ENCODE data around the gene FEN1. TPM values are rescaled to one million over a fixed set of nuclear protein-coding genes. Genes with fewer than 3 reads are reported as not detected.

Gene FEN1
- total and polyA plus RNA-seq, 2 of the 8 experiments (the other 6 are each of a cell fraction or from before 2014, with no cell fraction given), result 52.6 to 86.1 TPM

DNA sequence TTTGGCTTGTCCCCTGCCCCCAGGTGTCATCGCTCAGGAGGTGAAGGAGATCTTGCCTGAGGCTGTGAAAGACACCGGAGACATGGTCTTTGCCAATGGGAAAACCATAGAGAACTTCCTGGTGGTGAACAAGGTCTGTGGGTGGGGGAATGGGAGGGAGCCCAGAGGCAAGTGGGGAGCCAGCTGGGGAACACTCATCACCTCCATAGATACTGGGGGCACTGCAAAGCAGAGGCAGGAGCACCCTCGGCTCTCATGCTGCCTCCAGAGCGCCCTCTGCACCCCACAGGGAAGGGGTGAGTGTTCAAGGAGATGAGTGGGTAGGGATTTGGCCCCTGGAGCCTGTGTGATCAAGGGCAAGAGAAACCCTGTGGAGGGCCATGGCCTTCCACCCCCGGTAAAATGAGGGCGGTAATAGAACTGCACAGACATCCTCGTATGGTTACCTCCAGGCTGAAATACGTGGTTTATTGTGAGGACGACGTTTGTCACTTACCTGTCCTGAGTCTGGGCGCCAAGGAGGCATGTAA is 14.3 kb upstream of the FEN1 start:
- H3K56ac ChIP-seq (replicated peaks; ENCODE audit: insufficient read length, low read depth, low read length), result no peak overlapping the region
- FAIRE-seq, result no peak
- no peaks in the 10 kb centered on the region; a peak in 1 of 7 replicates for H3K27me3 ChIP-seq (replicated peaks in 1 of 4; ENCODE audit: control insufficient read depth in 3 of 4, extremely low read depth in 1 of 4, insufficient read depth in 3 of 4, low read length in 3 of 4)
- H4K91ac ChIP-seq (replicated peaks; ENCODE audit: insufficient read length, low read length), result no peak overlapping the region
- no peak overlapping the region for H2BK20ac ChIP-seq (ENCODE audit: low read length)
- H2AK5ac ChIP-seq (ENCODE audit: low read depth, low read length), result no peak overlapping the region
- no peak overlapping the region for H2BK5ac ChIP-seq (ENCODE audit: low read depth, low read length)
- H3K23ac ChIP-seq (ENCODE audit: insufficient read length), result no peak overlapping the region
- H3K4me1 ChIP-seq (replicated peaks in 1 of 4; ENCODE audit: control insufficient read depth in 3 of 4, insufficient read depth in 4 of 4, low read length in 3 of 4), result peaks cover 0 to 7% (median 5%) of the 10 kb centered on the region in 4 experiments; a peak in 6 of 7 replicates
- no peak overlapping the region for H3K14ac ChIP-seq (ENCODE audit: insufficient read length)
- H3K9me3 ChIP-seq (ENCODE audit: insufficient read depth in 2 of 2, low read depth in 1 of 2, low read length in 1 of 2), result no peaks in the 10 kb centered on the region
- no peaks in the 10 kb centered on the region for H3K79me1 ChIP-seq (ENCODE audit: low read depth, low read length)
- H4K5ac ChIP-seq (ENCODE audit: insufficient read length, low read depth, low read length), result no peak overlapping the region
- ChIA-PET POLR2A (ENCODE audit: partially characterized antibody) (interaction anchor here (1.0 to 5.2 kb wide), 4 partner anchors 9 to 34 kb away, joined by 3 to 56 read pairs (median 8); partner anchors contain the start of genes FEN1 and TMEM258), CTCF (ENCODE audit: partially characterized antibody) (interaction anchor here (0.8 to 7.2 kb wide), 7 partner anchors 9 to 62 kb away, joined by 4 to 48 read pairs (median 7); partner anchors contain the start of genes FEN1, MYRF and TMEM258)
- H3K9ac ChIP-seq (replicated peaks in 1 of 4; ENCODE audit: extremely low read depth in 1 of 4, low read depth in 3 of 4, low read length in 3 of 4), result no peak overlapping the region
- WGBS, 2 experiments (ENCODE audit: extremely low coverage in 1 of 2, insufficient coverage in 1 of 2, insufficient read length in 1 of 2, insufficient replicate concordance in 2 of 2, low coverage in 1 of 2, low lambda C conversion rate in 2 of 2, missing lambda C conversion rate in 1 of 2), result 89% methylated on average over 11 of the region's 11 CpGs; no CpG with 5 or more reads in 1 of the 2 experiments
- H3K18ac ChIP-seq (ENCODE audit: extremely low read depth, low read length), result no peak overlapping the region
- no peak overlapping the region for H3K4me3 ChIP-seq (ENCODE audit: extremely low read depth in 1 of 4, insufficient read depth in 2 of 4, low read depth in 3 of 4, low read length in 4 of 4)
- H3K4ac ChIP-seq (replicated peaks; ENCODE audit: insufficient read length, low read depth, low read length), result no peak overlapping the region
- no peak overlapping the region for H3K27ac ChIP-seq (ENCODE audit: low read depth, low read length)
- no peak overlapping the region for H2BK12ac ChIP-seq (ENCODE audit: low read depth, low read length)
- H2BK15ac ChIP-seq (ENCODE audit: low read length), result no peak overlapping the region
- DNase-seq (ENCODE audit: low read depth in 1 of 2, low spot score in 2 of 2), result no peak
- H3K79me2 ChIP-seq (ENCODE audit: control insufficient read depth in 1 of 2, insufficient read depth in 2 of 2, low read length in 2 of 2), result no peaks in the 10 kb centered on the region
- H3K36me3 ChIP-seq (ENCODE audit: control insufficient read depth in 2 of 4, insufficient read depth in 4 of 4, low read length in 3 of 4), result no peaks in the 10 kb centered on the region
- peaks cover 0 to 2% of the 10 kb centered on the region in 2 experiments for H4K20me1 ChIP-seq (replicated peaks in 1 of 2; ENCODE audit: control insufficient read depth in 1 of 2, insufficient read depth in 2 of 2, low read length in 2 of 2)
- H2AFZ ChIP-seq (ENCODE audit: low read length), result no peak overlapping the region
- H3K23me2 ChIP-seq (ENCODE audit: low read depth, low read length), result no peaks in the 10 kb centered on the region
- H2BK120ac ChIP-seq (replicated peaks; ENCODE audit: low read depth, low read length), result no peak overlapping the region
- no peak overlapping the region for H4K8ac ChIP-seq (ENCODE audit: extremely low read depth, insufficient read depth, low read length)
- no peak overlapping the region for H3K4me2 ChIP-seq (ENCODE audit: insufficient read depth in 1 of 2, low read depth in 2 of 2, low read length in 2 of 2)
- TF ChIP-seq TEAD4 (IDR thresholded peaks at IDR 0.05; ENCODE audit: low read depth, low read length), result no peak
- no peak for TF ChIP-seq HDAC2 (IDR thresholded peaks at IDR 0.05; ENCODE audit: borderline replicate concordance in 1 of 2, low read depth in 2 of 2, low read length in 2 of 2)
- TF ChIP-seq POLR2A (IDR thresholded peaks at IDR 0.05; ENCODE audit: control extremely low read depth in 1 of 2, low read depth in 2 of 2, low read length in 2 of 2), result no peak
- no peak for TF ChIP-seq SRF (IDR thresholded peaks at IDR 0.05; ENCODE audit: low read depth, low read length)
- no peak for TF ChIP-seq BRCA1 (IDR thresholded peaks at IDR 0.05; ENCODE audit: low read depth, low read length)
- TF ChIP-seq KDM4A (IDR thresholded peaks at IDR 0.05; ENCODE audit: low read depth, low read length, severe bottlenecking), result no peak
- no peak for TF ChIP-seq RBBP5 (IDR thresholded peaks at IDR 0.05; ENCODE audit: borderline replicate concordance, low read depth, low read length)
- no peak for TF ChIP-seq RFX5 (IDR thresholded peaks at IDR 0.05; ENCODE audit: borderline replicate concordance, low read depth, low read length)
- TF ChIP-seq, protein P1, sequence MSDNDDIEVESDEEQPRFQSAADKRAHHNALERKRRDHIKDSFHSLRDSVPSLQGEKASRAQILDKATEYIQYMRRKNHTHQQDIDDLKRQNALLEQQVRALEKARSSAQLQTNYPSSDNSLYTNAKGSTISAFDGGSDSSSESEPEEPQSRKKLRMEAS (IDR thresholded peaks at IDR 0.05), result no peak
- no peak for TF ChIP-seq SIRT6 (IDR thresholded peaks at IDR 0.05; ENCODE audit: low read length)
- no peak for TF ChIP-seq SAP30 (IDR thresholded peaks at IDR 0.05; ENCODE audit: insufficient read depth, insufficient replicate concordance, low read length)
- TF ChIP-seq EGR1 (IDR thresholded peaks at IDR 0.05; ENCODE audit: borderline replicate concordance, low read depth, low read length), result no peak
- no peak for TF ChIP-seq KDM1A (IDR thresholded peaks at IDR 0.05; ENCODE audit: borderline replicate concordance, low read length)
- TF ChIP-seq TAF7 (optimal IDR thresholded peaks at IDR 0.05; ENCODE audit: borderline replicate concordance, low read depth, low read length), result no peak
